HepG2 (cell line): ENCODE measurements around the gene OR7E24. TPM values are rescaled to one million over a fixed set of nuclear protein-coding genes. Genes with fewer than 3 reads are reported as not detected.

Source experiments
- ATAC-seq: fragments of 200-7000 bp; cut with Tn5 transposase; 3 replicates; pipeline ENCODE4 v1.9.1; 2020; ENCODE audit warnings: mild to moderate bottlenecking, moderate library complexity
- BruUV-seq: library from RNA; stranded (reverse); fragments of 400-500 nt; replicated peaks from 2 replicates; lab custom pipeline; 2021; lab: Mats Ljungman, UMichigan
- CTCF ChIA-PET: fragments of 300-600 bp; formaldehyde crosslinking; extraction: SDS; loops from one replicate; lab custom pipeline; 2021; ENCODE audit warnings: low total read pairs, inconsistent platforms, low intra/inter-chr PET ratio; lab: Yijun Ruan, JAX
- POLR2A ChIA-PET: fragments of 350-600 bp; sonication (Branson Sonifier 250); formaldehyde crosslinking; loops from one replicate; lab custom pipeline; 2020; ENCODE audit warnings: antibody characterized with exemption, inconsistent platforms; lab: Yijun Ruan, JAX
- DNase-seq: peaks from one replicate; pipeline ENCODE4 v3.0.0-alpha.2; 2015; ENCODE audit warnings: low spot score
- FAIRE-seq: peaks from 3 replicates; lab custom pipeline; 2011; peaks lifted over from hg19 to GRCh38; lab: Jason Lieb, UNC
- H2AFZ ChIP-seq: one replicate; pipeline ENCODE4 v1.6.1; 2011; ENCODE audit warnings: low read length, inconsistent platforms
- H3K27ac ChIP-seq: fragments of 300-600 bp; 3 replicates; pipeline ENCODE4 v1.8.0; 2011; ENCODE audit warnings: mixed run types, mild to moderate bottlenecking, mixed read lengths, low read length, inconsistent platforms; ENCODE audit not compliant: insufficient read depth; ENCODE audit errors: extremely low read length
- H3K27me3 ChIP-seq, 2 experiments: fragments of 200-600 bp in 1 of 2; 2 replicates in 1 of 2; 3 replicates in 1 of 2; pipeline versions ENCODE4 v1.6.0 to v1.8.0; 2011; ENCODE audit warnings: low read length in 2 of 2, mild to moderate bottlenecking in 2 of 2, moderate library complexity in 2 of 2, inconsistent platforms in 1 of 2; ENCODE audit not compliant: insufficient read depth in 2 of 2, control insufficient read depth in 1 of 2
- H3K36me3 ChIP-seq, 2 experiments: fragments of 200-600 bp in 1 of 2; replicated peaks in 1 of 2; 2 replicates in 1 of 2; 3 replicates in 1 of 2; pipeline versions ENCODE4 v1.5.1 to v1.8.0; 2011; ENCODE audit warnings: low read length in 2 of 2, inconsistent platforms in 1 of 2; ENCODE audit not compliant: insufficient read depth in 2 of 2, control insufficient read depth in 1 of 2
- H3K4me1 ChIP-seq: 2 replicates; pipeline ENCODE4 v1.5.1; 2012; ENCODE audit warnings: low read length, inconsistent platforms; ENCODE audit not compliant: insufficient read depth
- H3K4me2 ChIP-seq: 2 replicates; pipeline ENCODE4 v1.6.0; 2011; ENCODE audit warnings: low read depth, low read length, inconsistent platforms
- H3K4me3 ChIP-seq, 3 experiments: fragments of 200-600 bp in 1 of 3; sonication (generic), shearing (Covaris generic) in 1 of 3; replicated peaks in 1 of 3; 2 replicates each; pipeline ENCODE4 v1.5.1; 2011 to 2016; ENCODE audit warnings: low read length in 3 of 3, inconsistent platforms in 2 of 3, low read depth in 2 of 3, mild to moderate bottlenecking in 2 of 3, control low read depth in 1 of 3, mixed read lengths in 1 of 3; ENCODE audit not compliant: insufficient read depth in 1 of 3
- H3K79me2 ChIP-seq: one replicate; pipeline ENCODE4 v1.6.1; 2011; ENCODE audit warnings: low read length, inconsistent platforms; ENCODE audit not compliant: insufficient read depth
- H3K9ac ChIP-seq: 2 replicates; pipeline ENCODE4 v1.6.0; 2011; ENCODE audit warnings: mild to moderate bottlenecking, low read depth, low read length, inconsistent platforms; ENCODE audit not compliant: insufficient read depth
- H3K9me3 ChIP-seq: 2 replicates; pipeline ENCODE4 v1.5.1; 2012; ENCODE audit warnings: mild to moderate bottlenecking, low read length
- H4K20me1 ChIP-seq: 2 replicates; pipeline ENCODE4 v1.6.0; 2011; ENCODE audit warnings: inconsistent platforms, mild to moderate bottlenecking, low read length, moderate library complexity; ENCODE audit not compliant: insufficient read depth
- BRCA1 ChIP-seq: sonication (generic); formaldehyde crosslinking; IDR thresholded peaks from 2 replicates; pipeline ENCODE4 v1.4.0; 2020; ENCODE audit warnings: missing genetic modification reagents
- NFIB ChIP-seq: sonication (generic); formaldehyde crosslinking; IDR thresholded peaks from 2 replicates; pipeline ENCODE4 v1.9.0; 2021; ENCODE audit warnings: missing genetic modification reagents, mild to moderate bottlenecking, borderline replicate concordance
- RBAK ChIP-seq: sonication (generic); formaldehyde crosslinking; IDR thresholded peaks from 2 replicates; pipeline ENCODE4 v1.5.1; 2020; ENCODE audit warnings: mild to moderate bottlenecking, missing genetic modification reagents
- ZNF274 ChIP-seq: sonication (generic); formaldehyde crosslinking; IDR thresholded peaks from 2 replicates; pipeline ENCODE4 v1.5.1; 2020; ENCODE audit warnings: mild to moderate bottlenecking, missing genetic modification reagents
- WGBS: methylation state at CpG from one replicate; pipeline ENCODE4 v1.1.6; 2017; ENCODE audit warnings: low lambda C conversion rate; 5-methylcytosine and 5-hydroxymethylcytosine counted together
- in situ Hi-C: cut with HindIII; loops from 2 replicates; pipeline ENCODE4 v1.10.0; 2017; ENCODE audit warnings: low pct_unique_long_range_greater_than_20kb; ENCODE audit not compliant: extremely low pct_ligation_motif_present
- intact Hi-C: fragments of 100-400 bp; cut with micrococcal nuclease; formaldehyde crosslinking; loops from one replicate; pipeline ENCODE4 v1.10.0; 2022; ENCODE audit not compliant: unreplicated experiment
- polyA plus RNA-seq, 8 experiments: library from polyadenylated mRNA; depleted of rRNA in 3 of 8; stranded (reverse) in 7 of 8; unstranded in 1 of 8; fragments of >200 nt; fragmentation: Illumina TruSeq in 4 of 8; extraction: Trizol in 4 of 8; gene quantifications; 2 replicates each; pipeline versions ENCODE4 v1.2.1 to v1.2.3, GENCODE V29; 2011 to 2016; ENCODE audit warnings: low read depth in 4 of 8, missing spikeins in 1 of 8, mixed read lengths in 1 of 8; ENCODE audit not compliant: insufficient read depth in 1 of 8
- total RNA-seq, 5 experiments: library from RNA; depleted of rRNA; stranded (reverse); fragments of >200 nt; fragmentation: Illumina TruSeq; extraction: Trizol; gene quantifications; 2 replicates each; pipeline ENCODE4 v1.2.3, GENCODE V29; 2016; ENCODE audit warnings: low read depth in 1 of 5

OR7E24 gene
- total and polyA plus RNA-seq, 2 of the 13 experiments (the other 11 are each of a cell fraction or from before 2014, with no cell fraction given): not detected

GRCh38 chr19:9289231-9289884, 38.6 kb downstream of the OR7E24 start:
- no peak overlapping the region for H3K9ac ChIP-seq
- ChIA-PET POLR2A (no interaction called here), CTCF (no interaction called here)
- intact Hi-C loops (no loop called here), in situ Hi-C loops (no loop called here)
- no peak overlapping the region for H2AFZ ChIP-seq
- no peaks in the 10 kb centered on the region for H3K4me1 ChIP-seq
- no peaks in the 10 kb centered on the region for H3K36me3 ChIP-seq
- no peak for ATAC-seq
- H3K27me3 ChIP-seq: no peaks in the 10 kb centered on the region
- no peak overlapping the region for H3K4me3 ChIP-seq
- no peaks in the 10 kb centered on the region for H4K20me1 ChIP-seq
- no peak for FAIRE-seq
- no peaks in the 10 kb centered on the region for H3K79me2 ChIP-seq
- peaks cover 59% of the 10 kb centered on the region for H3K9me3 ChIP-seq
- no peak for DNase-seq
- H3K27ac ChIP-seq: no peak overlapping the region
- TF ChIP-seq NFIB: no peak
- peak; percentile 76; the same call in 1 of the 2 replicates for TF ChIP-seq RBAK (CRISPR knock-in tag)
- no peak overlapping the region for H3K4me2 ChIP-seq
- BruUV-seq: no TSS peak
- WGBS: 21% methylated on average over 2 of the region's 2 CpGs

GRCh38 chr19:9295411-9295849, 44.7 kb downstream of the OR7E24 start:
- CTCF ChIA-PET: no interaction called here
- Histone ChIP-seq H3K4me3 (no peak overlapping the region), H3K4me1 (no peaks in the 10 kb centered on the region), H3K27me3 (no peaks in the 10 kb centered on the region), H4K20me1 (no peaks in the 10 kb centered on the region), H3K9ac (no peak overlapping the region), H3K9me3 (peaks cover 86% of the 10 kb centered on the region), H3K27ac (no peak overlapping the region), H2AFZ (no peak overlapping the region), H3K79me2 (no peaks in the 10 kb centered on the region), H3K4me2 (no peak overlapping the region), H3K36me3 (peaks cover 1 to 17% of the 10 kb centered on the region in 2 experiments; a peak in 2 of 5 replicates)
- no TSS peak for BruUV-seq
- in situ Hi-C loops: no loop called here
- no peak for ATAC-seq
- no peak for FAIRE-seq
- POLR2A ChIA-PET: no interaction called here
- no peak for DNase-seq
- intact Hi-C loops: no loop called here
- TF ChIP-seq ZNF274 (peak; percentile 59; the same call in 1 of the 2 replicates), BRCA1 (CRISPR knock-in tag) (no peak)
- WGBS: 50% methylated on average over 4 of the region's 4 CpGs
